Tibial nerve (tissue), 4 donors: ENCODE measurements around the gene SPRYD3. TPM values are rescaled to one million over a fixed set of nuclear protein-coding genes. Genes with fewer than 3 reads are reported as not detected.

ENCODE experiments used
- DNase-seq, 2 donors: peaks; one replicate each; pipeline ENCODE4 v3.0.0-alpha.2; 2019; ENCODE audit warnings: low spot score in 2 of 2
- H3K27ac ChIP-seq, 4 donors: fragments of 200-600 bp; sonication (generic) in 3 of 4; one replicate each; pipeline ENCODE4 v1.5.1; 2017 to 2019; ENCODE audit warnings: mild to moderate bottlenecking in 1 of 4
- H3K27me3 ChIP-seq, 2 donors: fragments of 200-600 bp; sonication (generic) in 1 of 2; one replicate each; pipeline versions ENCODE4 v1.5.1 to v1.6.0; 2017 to 2019
- H3K36me3 ChIP-seq, 3 donors: fragments of 200-600 bp; sonication (generic); one replicate each; pipeline ENCODE4 v1.5.1; 2018 to 2019
- H3K4me1 ChIP-seq, 4 donors: fragments of 200-600 bp; sonication (generic) in 3 of 4; one replicate each; pipeline ENCODE4 v1.5.1; 2017 to 2019
- H3K4me3 ChIP-seq, 4 donors: fragments of 200-600 bp; sonication (generic) in 3 of 4; one replicate each; pipeline ENCODE4 v1.5.1; 2017 to 2019; ENCODE audit warnings: mild to moderate bottlenecking in 1 of 4, moderate library complexity in 1 of 4
- H3K9me3 ChIP-seq, 4 donors: fragments of 200-600 bp; sonication (generic) in 3 of 4; one replicate each; pipeline ENCODE4 v1.5.1; 2017 to 2019
- EP300 ChIP-seq, 2 donors: sonication (generic); formaldehyde crosslinking; IDR thresholded peaks; one replicate each; pipeline ENCODE4 v1.6.1; 2017; ENCODE audit warnings: antibody characterized with exemption in 2 of 2, mild to moderate bottlenecking in 1 of 2
- POLR2A ChIP-seq, 2 donors: fragments of 450-650 bp; IDR thresholded peaks; one replicate each; pipeline ENCODE4 v1.6.1; 2017; ENCODE audit warnings: antibody characterized with exemption in 2 of 2, mild to moderate bottlenecking in 2 of 2, moderate library complexity in 2 of 2
- WGBS, 2 donors: methylation state at CpG; one replicate each; pipeline ENCODE4 v1.1.5; 2018; 5-methylcytosine and 5-hydroxymethylcytosine counted together
- total RNA-seq, 4 donors: library from RNA; depleted of rRNA; stranded (reverse); fragments of >200 nt; gene quantifications; one replicate each; pipeline ENCODE4 v1.1.0, GENCODE V29; 2016
- TF ChIP-seq, protein P1 (sequence below), 5 experiments: fragments of 200-600 bp in 3 of 5; fragments of 450-650 bp in 2 of 5; sonication (generic) in 3 of 5; IDR thresholded peaks; one replicate each; pipeline ENCODE4 v1.5.1; 2016 to 2019; ENCODE audit warnings: antibody characterized with exemption in 5 of 5, mild to moderate bottlenecking in 3 of 5, moderate library complexity in 2 of 5

SPRYD3 gene
- total RNA-seq, 4 donors from 2014 or later, result 51.8 to 57.0 (median 54.3) TPM

DNA sequence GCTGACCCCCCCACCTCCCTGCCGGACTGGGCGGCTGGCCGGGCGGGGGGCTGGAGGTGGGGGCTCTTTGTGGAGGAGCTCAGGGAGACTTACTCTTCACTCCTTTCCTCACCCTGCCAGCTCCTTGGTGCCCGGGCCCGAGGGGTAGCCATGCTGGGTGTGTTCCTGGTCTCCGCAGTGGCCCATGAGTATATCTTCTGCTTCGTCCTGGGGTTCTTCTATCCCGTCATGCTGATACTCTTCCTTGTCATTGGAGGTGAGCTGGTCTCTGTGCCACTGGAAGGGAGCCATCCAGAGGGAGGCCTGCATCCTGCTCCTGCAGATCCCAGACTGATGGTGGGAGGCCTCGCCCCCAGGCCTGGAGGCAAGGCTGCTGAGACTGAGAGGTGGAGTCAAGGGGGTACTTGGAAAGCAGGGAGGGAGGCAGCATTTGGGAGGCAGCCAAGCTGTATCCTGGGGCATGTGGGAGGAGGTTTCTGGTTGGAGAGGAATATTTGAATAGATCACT lies 43.8 kb upstream of the SPRYD3 start:
- 85 to 91% methylated on average over 2 to 8 of the region's 10 CpGs for WGBS, 2 donors
- no peaks in the 10 kb centered on the region for H3K4me1 ChIP-seq
- peak overlapping the region in 1 of 4 donors; percentile 26 for H3K4me3 ChIP-seq
- TF ChIP-seq, protein P1, sequence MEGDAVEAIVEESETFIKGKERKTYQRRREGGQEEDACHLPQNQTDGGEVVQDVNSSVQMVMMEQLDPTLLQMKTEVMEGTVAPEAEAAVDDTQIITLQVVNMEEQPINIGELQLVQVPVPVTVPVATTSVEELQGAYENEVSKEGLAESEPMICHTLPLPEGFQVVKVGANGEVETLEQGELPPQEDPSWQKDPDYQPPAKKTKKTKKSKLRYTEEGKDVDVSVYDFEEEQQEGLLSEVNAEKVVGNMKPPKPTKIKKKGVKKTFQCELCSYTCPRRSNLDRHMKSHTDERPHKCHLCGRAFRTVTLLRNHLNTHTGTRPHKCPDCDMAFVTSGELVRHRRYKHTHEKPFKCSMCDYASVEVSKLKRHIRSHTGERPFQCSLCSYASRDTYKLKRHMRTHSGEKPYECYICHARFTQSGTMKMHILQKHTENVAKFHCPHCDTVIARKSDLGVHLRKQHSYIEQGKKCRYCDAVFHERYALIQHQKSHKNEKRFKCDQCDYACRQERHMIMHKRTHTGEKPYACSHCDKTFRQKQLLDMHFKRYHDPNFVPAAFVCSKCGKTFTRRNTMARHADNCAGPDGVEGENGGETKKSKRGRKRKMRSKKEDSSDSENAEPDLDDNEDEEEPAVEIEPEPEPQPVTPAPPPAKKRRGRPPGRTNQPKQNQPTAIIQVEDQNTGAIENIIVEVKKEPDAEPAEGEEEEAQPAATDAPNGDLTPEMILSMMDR (IDR thresholded peaks at IDR 0.05), result no peak
- TF ChIP-seq EP300 (IDR thresholded peaks at IDR 0.05) (no peak), POLR2A (IDR thresholded peaks at IDR 0.05) (no peak)
- no peaks in the 10 kb centered on the region for H3K27me3 ChIP-seq
- H3K36me3 ChIP-seq, result no peaks in the 10 kb centered on the region
- no peaks in the 10 kb centered on the region for H3K9me3 ChIP-seq
- H3K27ac ChIP-seq, result no peak overlapping the region
- DNase-seq, result no peak

DNA sequence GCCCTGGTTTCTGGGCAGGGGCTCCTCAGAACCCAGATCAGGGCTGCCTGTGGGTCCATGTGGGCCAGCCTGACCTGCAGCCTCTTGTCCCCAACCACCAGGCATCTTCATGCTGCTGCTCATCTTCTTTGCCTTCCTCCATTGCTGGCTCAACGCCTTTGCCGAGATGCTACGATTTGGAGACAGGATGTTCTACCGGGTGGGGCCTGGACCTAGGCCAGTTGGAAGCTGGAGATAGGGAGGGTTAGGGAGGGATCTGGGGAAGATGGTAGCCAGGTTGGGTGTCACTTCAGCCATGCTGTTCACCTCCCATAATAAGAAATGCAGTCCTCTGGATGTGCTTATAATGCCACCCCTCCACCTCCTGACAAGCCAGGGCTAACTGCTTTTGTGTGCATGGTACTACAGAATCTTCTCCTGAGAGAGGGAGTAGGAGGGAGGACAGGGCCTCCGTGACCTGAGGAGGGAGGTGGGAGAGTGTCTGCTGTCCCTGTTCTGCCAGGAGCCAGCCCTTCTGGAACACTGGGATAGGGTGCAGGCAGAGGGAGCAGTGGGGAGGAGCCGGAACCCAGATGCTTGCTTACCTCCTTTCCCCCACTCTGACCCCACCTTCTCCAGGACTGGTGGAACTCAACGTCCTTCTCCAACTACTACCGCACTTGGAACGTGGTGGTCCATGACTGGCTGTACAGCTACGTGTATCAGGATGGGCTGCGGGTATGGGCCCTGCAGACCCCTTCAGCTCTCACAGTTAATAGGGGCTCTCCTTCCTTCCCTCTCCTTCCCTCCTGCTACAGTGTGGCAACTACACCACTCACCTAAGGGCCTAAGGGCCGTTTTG lies 41.7 kb upstream of the SPRYD3 start:
- Histone ChIP-seq H3K36me3 (no peaks in the 10 kb centered on the region), H3K9me3 (no peaks in the 10 kb centered on the region), H3K27me3 (no peaks in the 10 kb centered on the region), H3K4me3 (no peak overlapping the region), H3K27ac (no peak overlapping the region), H3K4me1 (no peaks in the 10 kb centered on the region)
- 75 to 88% methylated on average over 12 of the region's 12 CpGs for WGBS, 2 donors
- DNase-seq, result no peak
- TF ChIP-seq, protein P1 (IDR thresholded peaks at IDR 0.05), result no peak

DNA sequence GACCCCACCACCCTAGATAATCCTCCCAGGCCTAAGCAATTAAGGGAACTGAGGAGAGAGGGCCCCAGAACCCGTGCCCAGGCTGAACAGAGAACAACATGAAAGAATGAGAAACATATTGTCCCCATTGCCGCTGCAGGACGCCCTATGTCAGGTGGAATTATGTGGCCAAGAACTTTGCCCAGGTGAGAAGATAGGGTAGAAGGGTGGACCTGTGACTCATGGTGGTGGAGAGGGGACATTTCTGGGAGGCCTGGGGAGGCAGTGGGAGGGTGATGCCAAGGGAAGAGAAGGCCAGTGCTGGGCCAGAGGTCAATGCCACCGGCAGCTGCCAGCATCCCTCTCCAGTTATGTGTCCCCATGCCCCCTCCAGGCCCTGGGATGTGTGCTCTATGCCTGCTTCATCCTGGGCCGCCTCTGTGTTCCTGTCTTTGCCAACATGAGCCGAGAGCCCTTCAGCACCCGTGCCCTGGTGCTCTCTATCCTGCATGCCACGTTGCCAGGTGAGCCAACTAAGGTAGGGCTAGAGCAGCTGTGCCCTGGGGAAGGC lies 39.6 kb upstream of the SPRYD3 start:
- Histone ChIP-seq H3K4me1 (no peaks in the 10 kb centered on the region), H3K9me3 (no peaks in the 10 kb centered on the region), H3K27ac (no peak overlapping the region), H3K4me3 (no peak overlapping the region), H3K27me3 (no peaks in the 10 kb centered on the region), H3K36me3 (no peaks in the 10 kb centered on the region)
- no peak for DNase-seq
- TF ChIP-seq EP300 (IDR thresholded peaks at IDR 0.05) (no peak), POLR2A (IDR thresholded peaks at IDR 0.05) (no peak)
- TF ChIP-seq, protein P1 (IDR thresholded peaks at IDR 0.05), result no peak
- WGBS, 2 donors, result 90 to 92% methylated on average over 8 of the region's 8 CpGs

DNA sequence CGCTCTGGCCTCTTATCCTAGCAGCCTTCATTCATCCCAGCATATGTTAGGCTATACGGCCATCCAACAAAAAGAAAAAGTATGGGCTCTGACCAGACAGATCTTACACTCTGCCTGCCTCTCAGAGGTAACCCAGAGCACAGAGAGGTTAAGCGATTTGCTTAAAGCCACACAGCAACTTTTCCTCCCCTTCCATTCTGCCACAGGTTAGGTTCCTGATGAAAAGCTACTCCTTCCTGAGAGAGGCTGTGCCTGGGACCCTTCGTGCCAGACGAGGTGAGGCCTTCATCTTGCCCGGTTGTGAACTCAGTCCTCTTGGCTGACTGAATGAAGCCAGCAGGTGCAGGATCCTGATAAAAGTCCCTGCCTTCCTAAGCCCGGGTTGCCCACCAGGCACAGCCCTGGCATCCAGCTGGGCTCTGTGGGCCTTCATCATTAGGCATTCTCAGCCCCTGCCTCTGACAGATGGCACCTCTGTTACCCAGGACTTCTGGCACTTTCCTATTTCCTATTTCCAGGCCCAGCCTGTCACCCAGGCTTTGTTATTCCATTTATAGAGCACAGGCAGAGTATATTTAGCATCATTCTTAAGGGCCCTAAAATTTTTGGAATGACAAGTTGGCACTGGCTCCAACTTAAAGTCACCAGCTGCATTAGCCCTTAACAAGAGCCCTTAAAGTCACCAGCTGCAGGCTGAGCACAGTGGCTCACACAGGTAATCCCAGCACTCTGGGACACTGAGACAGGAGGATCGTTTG lies 36.9 kb upstream of the SPRYD3 start:
- 89 to 94% methylated on average over 8 of the region's 8 CpGs for WGBS, 2 donors
- no peak overlapping the region for H3K27ac ChIP-seq

More for the DNA sequence above, 36.9 kb upstream of the SPRYD3 start:
- H3K27me3 ChIP-seq, result no peaks in the 10 kb centered on the region
- DNase-seq, result no peak
- no peak overlapping the region for H3K4me3 ChIP-seq
- no peaks in the 10 kb centered on the region for H3K4me1 ChIP-seq
- no peaks in the 10 kb centered on the region for H3K36me3 ChIP-seq
- no peaks in the 10 kb centered on the region for H3K9me3 ChIP-seq
- TF ChIP-seq EP300 (IDR thresholded peaks at IDR 0.05) (no peak), POLR2A (IDR thresholded peaks at IDR 0.05) (no peak)
- TF ChIP-seq, protein P1 (IDR thresholded peaks at IDR 0.05), result no peak
